Osteocyte (in vitro differentiated cells): ENCODE data around the gene GRM5. TPM values are rescaled to one million over a fixed set of nuclear protein-coding genes. Genes with fewer than 3 reads are reported as not detected.

ENCODE experiments used
- DNase-seq: peaks from one replicate; pipeline ENCODE4 v3.0.0; 2021; ENCODE audit warnings: mixed read lengths; ENCODE audit not compliant: unreplicated experiment; ENCODE audit errors: extremely low spot score
- H3K27ac Mint-ChIP-seq: one replicate; pipeline ENCODE4 v1.8.0; 2021; ENCODE audit warnings: mild to moderate bottlenecking, mixed read lengths; ENCODE audit not compliant: unreplicated experiment
- H3K27me3 Mint-ChIP-seq: one replicate; pipeline ENCODE4 v1.8.0; 2021; ENCODE audit warnings: mixed read lengths; ENCODE audit not compliant: unreplicated experiment
- H3K36me3 Mint-ChIP-seq: one replicate; pipeline ENCODE4 v1.8.0; 2021; ENCODE audit warnings: mixed read lengths; ENCODE audit not compliant: unreplicated experiment
- H3K4me1 Mint-ChIP-seq: one replicate; pipeline ENCODE4 v1.8.0; 2021; ENCODE audit warnings: mixed read lengths; ENCODE audit not compliant: unreplicated experiment
- H3K4me3 Mint-ChIP-seq: one replicate; pipeline ENCODE4 v1.8.0; 2021; ENCODE audit warnings: mild to moderate bottlenecking, moderate library complexity, mixed read lengths; ENCODE audit not compliant: unreplicated experiment
- H3K9me3 Mint-ChIP-seq: one replicate; pipeline ENCODE4 v1.8.0; 2021; ENCODE audit warnings: mixed read lengths; ENCODE audit not compliant: unreplicated experiment
- CTCF ChIP-seq: fragments of 200-600 bp; sonication (generic); IDR thresholded peaks from 2 replicates; pipeline ENCODE4 v1.5.0; 2021; ENCODE audit warnings: antibody characterized with exemption, mild to moderate bottlenecking, moderate library complexity
- total RNA-seq: library from RNA; stranded (reverse); gene quantifications from 2 replicates; pipeline ENCODE4 v1.2.1, GENCODE V29; 2021

The GRM5 gene
- total RNA-seq, 1 donor from 2014 or later, result 0.21 TPM

GRCh38 chr11:88594274-88594950 lies 471.4 kb downstream of the GRM5 start:
- no peak overlapping the region for H3K4me3 Mint-ChIP-seq
- H3K4me1 Mint-ChIP-seq, result no peaks in the 10 kb centered on the region
- H3K27me3 Mint-ChIP-seq, result peaks cover 4% of the 10 kb centered on the region
- no peak overlapping the region for H3K27ac Mint-ChIP-seq
- no peaks in the 10 kb centered on the region for H3K9me3 Mint-ChIP-seq
- no peaks in the 10 kb centered on the region for H3K36me3 Mint-ChIP-seq
- no peak for DNase-seq
- no peak for TF ChIP-seq CTCF

DNA sequence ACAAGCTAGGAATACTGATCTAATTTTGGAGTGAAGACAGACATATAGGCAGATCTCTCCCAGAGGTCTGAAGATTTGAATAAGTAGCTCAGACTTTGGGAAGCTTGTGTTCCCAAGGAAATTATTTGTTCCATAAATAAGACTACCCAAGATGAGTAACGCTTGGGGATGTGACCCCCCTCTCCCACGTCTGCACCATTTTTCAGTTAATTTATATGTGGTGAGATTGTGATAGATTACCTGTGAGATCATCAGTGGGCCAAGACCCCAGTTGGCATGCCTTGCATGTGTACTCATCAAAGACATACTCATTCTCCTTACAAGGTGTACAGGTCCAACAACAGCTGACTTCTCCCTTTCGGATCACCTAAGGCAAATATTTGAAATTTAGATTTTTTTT lies 475.4 kb downstream of the GRM5 start:
- H3K36me3 Mint-ChIP-seq, result no peaks in the 10 kb centered on the region
- H3K27ac Mint-ChIP-seq, result no peak overlapping the region
- no peak for DNase-seq
- no peak for TF ChIP-seq CTCF
- no peak overlapping the region for H3K4me3 Mint-ChIP-seq
- no peaks in the 10 kb centered on the region for H3K9me3 Mint-ChIP-seq
- peaks cover 17% of the 10 kb centered on the region for H3K27me3 Mint-ChIP-seq
- H3K4me1 Mint-ChIP-seq, result no peaks in the 10 kb centered on the region

- Mint-ChIP-seq H3K36me3 (no peaks in the 10 kb centered on the region), H3K27me3 (peaks cover 33% of the 10 kb centered on the region), H3K4me3 (no peak overlapping the region), H3K4me1 (no peaks in the 10 kb centered on the region), H3K27ac (no peak overlapping the region), H3K9me3 (no peaks in the 10 kb centered on the region)
- no peak for DNase-seq
- no peak for TF ChIP-seq CTCF
Measured at GRCh38 chr11:88583251-88583650, 482.5 kb downstream of the GRM5 start.

- no peak for DNase-seq
- Mint-ChIP-seq H3K27ac (no peak overlapping the region), H3K9me3 (no peaks in the 10 kb centered on the region), H3K4me1 (no peaks in the 10 kb centered on the region), H3K27me3 (peaks cover 25% of the 10 kb centered on the region), H3K36me3 (no peaks in the 10 kb centered on the region), H3K4me3 (no peak overlapping the region)
- TF ChIP-seq CTCF, result no peak
Measured at GRCh38 chr11:88579466-88579865, 486.3 kb downstream of the GRM5 start.

GRCh38 chr11:88576741-88577140 lies 489.0 kb downstream of the GRM5 start:
- DNase-seq, result no peak
- Mint-ChIP-seq H3K27ac (no peak overlapping the region), H3K4me3 (no peak overlapping the region), H3K36me3 (no peaks in the 10 kb centered on the region), H3K9me3 (no peaks in the 10 kb centered on the region), H3K4me1 (no peaks in the 10 kb centered on the region), H3K27me3 (peaks cover 25% of the 10 kb centered on the region)
- no peak for TF ChIP-seq CTCF
